SK-N-SH treated with all-trans-retinoic acid at 6 μM for 48 hours (cell line): Measurements from ENCODE around the gene CCER1.

Experiments used
- CSDC2 ChIP-seq: fragments of 250-450 bp; sonication (Bioruptor Pico); IDR thresholded peaks from 2 replicates; pipeline ENCODE4 v1.5.0; 2020; ENCODE audit warnings: mild to moderate bottlenecking, moderate library complexity
- GLIS3 ChIP-seq: fragments of 250-450 bp; sonication (Bioruptor Pico); IDR thresholded peaks from 2 replicates; pipeline ENCODE4 v1.5.0; 2020; ENCODE audit warnings: mild to moderate bottlenecking, moderate library complexity
- OSR1 ChIP-seq: fragments of 250-450 bp; sonication (Bioruptor Pico); IDR thresholded peaks from 2 replicates; pipeline ENCODE4 v1.8.0; 2022; ENCODE audit warnings: moderate library complexity, mild to moderate bottlenecking, inconsistent platforms
- RARB ChIP-seq: fragments of 250-450 bp; sonication (Bioruptor Pico); IDR thresholded peaks from 2 replicates; pipeline ENCODE4 v1.8.0; 2021; ENCODE audit warnings: mild to moderate bottlenecking, moderate library complexity
- TCF4 ChIP-seq: fragments of 250-450 bp; sonication (Bioruptor Pico); IDR thresholded peaks from 2 replicates; pipeline ENCODE4 v1.8.0; 2021; ENCODE audit warnings: mild to moderate bottlenecking, moderate library complexity, borderline replicate concordance
- ZC3H10 ChIP-seq: fragments of 250-450 bp; sonication (Bioruptor Pico); IDR thresholded peaks from 2 replicates; pipeline ENCODE4 v1.5.1; 2021; ENCODE audit warnings: mild to moderate bottlenecking, moderate library complexity
- ZFP3 ChIP-seq: fragments of 250-450 bp; sonication (Bioruptor Pico); IDR thresholded peaks from 2 replicates; pipeline ENCODE4 v1.5.0; 2020; ENCODE audit warnings: mild to moderate bottlenecking, moderate library complexity
- ZFP30 ChIP-seq: fragments of 450-650 bp; formaldehyde crosslinking; IDR thresholded peaks from 2 replicates; pipeline ENCODE4 v1.5.0; 2022; ENCODE audit warnings: mild to moderate bottlenecking, moderate library complexity
- ZNF565 ChIP-seq: fragments of 450-650 bp; formaldehyde crosslinking; conservative IDR thresholded peaks from 2 replicates; pipeline ENCODE4 v1.5.0; 2020; ENCODE audit warnings: low read depth, mild to moderate bottlenecking, moderate library complexity
- TF ChIP-seq, protein P1 (sequence below): fragments of 250-450 bp; sonication (Bioruptor Pico); IDR thresholded peaks from 2 replicates; pipeline ENCODE4 v1.8.0; 2020; ENCODE audit warnings: mild to moderate bottlenecking, moderate library complexity, borderline replicate concordance
- TF ChIP-seq, protein P2 (sequence below): fragments of 250-450 bp; sonication (Bioruptor Pico); IDR thresholded peaks from 2 replicates; pipeline ENCODE4 v1.5.1; 2020; ENCODE audit warnings: low read depth, mild to moderate bottlenecking, moderate library complexity
- TF ChIP-seq, protein P3 (sequence below): fragments of 250-450 bp; sonication (Bioruptor Pico); IDR thresholded peaks from 2 replicates; pipeline ENCODE4 v1.5.1; 2021; ENCODE audit warnings: mild to moderate bottlenecking, moderate library complexity

DNA sequence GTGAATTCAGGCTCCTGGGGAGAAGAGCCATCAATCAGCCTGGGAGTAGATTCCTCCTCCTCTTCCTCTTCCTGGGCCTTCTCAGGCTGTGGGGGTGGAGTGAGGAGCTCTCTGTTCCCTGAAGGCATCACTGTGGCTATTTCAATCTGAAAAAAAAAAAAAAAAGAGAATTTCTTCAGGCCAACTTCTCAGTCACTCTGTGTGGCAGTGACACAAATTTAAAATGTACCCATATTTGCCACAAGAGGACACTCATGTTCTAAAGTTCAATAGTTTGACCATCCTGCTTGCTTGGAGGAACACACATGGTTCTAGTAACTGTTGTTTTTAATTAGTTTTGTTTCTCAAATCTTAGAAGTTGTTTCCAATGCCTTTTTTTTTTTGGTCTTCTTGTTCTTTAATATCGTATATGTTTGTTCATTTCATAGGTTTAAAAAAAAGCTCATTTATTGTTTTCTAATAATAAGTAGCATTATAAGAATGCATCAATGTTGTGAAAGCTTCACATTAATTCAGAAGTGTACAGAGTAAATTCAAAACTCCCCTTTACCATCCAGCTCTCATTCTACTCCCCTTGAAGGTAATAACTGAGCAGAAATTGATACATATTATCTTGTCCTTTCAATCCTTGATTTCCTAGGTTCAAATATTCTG is 23.3 kb upstream of the CCER1 start:
- TF ChIP-seq, protein P1, sequence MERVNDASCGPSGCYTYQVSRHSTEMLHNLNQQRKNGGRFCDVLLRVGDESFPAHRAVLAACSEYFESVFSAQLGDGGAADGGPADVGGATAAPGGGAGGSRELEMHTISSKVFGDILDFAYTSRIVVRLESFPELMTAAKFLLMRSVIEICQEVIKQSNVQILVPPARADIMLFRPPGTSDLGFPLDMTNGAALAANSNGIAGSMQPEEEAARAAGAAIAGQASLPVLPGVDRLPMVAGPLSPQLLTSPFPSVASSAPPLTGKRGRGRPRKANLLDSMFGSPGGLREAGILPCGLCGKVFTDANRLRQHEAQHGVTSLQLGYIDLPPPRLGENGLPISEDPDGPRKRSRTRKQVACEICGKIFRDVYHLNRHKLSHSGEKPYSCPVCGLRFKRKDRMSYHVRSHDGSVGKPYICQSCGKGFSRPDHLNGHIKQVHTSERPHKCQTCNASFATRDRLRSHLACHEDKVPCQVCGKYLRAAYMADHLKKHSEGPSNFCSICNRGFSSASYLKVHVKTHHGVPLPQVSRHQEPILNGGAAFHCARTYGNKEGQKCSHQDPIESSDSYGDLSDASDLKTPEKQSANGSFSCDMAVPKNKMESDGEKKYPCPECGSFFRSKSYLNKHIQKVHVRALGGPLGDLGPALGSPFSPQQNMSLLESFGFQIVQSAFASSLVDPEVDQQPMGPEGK (CRISPR knock-in tag): no peak
- TF ChIP-seq OSR1 (CRISPR knock-in tag) (no peak), CSDC2 (CRISPR knock-in tag) (no peak), GLIS3 (CRISPR knock-in tag) (no peak), ZNF565 (no peak), ZFP3 (CRISPR knock-in tag) (no peak), RARB (CRISPR knock-in tag) (no peak), ZC3H10 (CRISPR knock-in tag) (no peak), TCF4 (CRISPR knock-in tag) (no peak), ZFP30 (CRISPR knock-in tag) (no peak)
- TF ChIP-seq, protein P2, sequence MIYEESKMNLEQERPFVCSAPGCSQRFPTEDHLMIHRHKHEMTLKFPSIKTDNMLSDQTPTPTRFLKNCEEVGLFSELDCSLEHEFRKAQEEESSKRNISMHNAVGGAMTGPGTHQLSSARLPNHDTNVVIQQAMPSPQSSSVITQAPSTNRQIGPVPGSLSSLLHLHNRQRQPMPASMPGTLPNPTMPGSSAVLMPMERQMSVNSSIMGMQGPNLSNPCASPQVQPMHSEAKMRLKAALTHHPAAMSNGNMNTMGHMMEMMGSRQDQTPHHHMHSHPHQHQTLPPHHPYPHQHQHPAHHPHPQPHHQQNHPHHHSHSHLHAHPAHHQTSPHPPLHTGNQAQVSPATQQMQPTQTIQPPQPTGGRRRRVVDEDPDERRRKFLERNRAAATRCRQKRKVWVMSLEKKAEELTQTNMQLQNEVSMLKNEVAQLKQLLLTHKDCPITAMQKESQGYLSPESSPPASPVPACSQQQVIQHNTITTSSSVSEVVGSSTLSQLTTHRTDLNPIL: no peak
- TF ChIP-seq, protein P3, sequence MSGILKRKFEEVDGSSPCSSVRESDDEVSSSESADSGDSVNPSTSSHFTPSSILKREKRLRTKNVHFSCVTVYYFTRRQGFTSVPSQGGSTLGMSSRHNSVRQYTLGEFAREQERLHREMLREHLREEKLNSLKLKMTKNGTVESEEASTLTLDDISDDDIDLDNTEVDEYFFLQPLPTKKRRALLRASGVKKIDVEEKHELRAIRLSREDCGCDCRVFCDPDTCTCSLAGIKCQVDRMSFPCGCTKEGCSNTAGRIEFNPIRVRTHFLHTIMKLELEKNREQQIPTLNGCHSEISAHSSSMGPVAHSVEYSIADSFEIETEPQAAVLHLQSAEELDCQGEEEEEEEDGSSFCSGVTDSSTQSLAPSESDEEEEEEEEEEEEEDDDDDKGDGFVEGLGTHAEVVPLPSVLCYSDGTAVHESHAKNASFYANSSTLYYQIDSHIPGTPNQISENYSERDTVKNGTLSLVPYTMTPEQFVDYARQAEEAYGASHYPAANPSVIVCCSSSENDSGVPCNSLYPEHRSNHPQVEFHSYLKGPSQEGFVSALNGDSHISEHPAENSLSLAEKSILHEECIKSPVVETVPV (CRISPR knock-in tag): no peak
